ENCODE results near the gene SPRR4. TPM values are rescaled to one million over a fixed set of nuclear protein-coding genes. Genes with fewer than 3 reads are reported as not detected.

SPRR4 gene
- total RNA-seq, 2 experiments from 2014 or later = not detected

GRCh38 chr1:152996633-152997400 lies 26.4 kb downstream of the SPRR4 start:
- no peaks in the 10 kb centered on the region for H3K79me2 ChIP-seq (ENCODE audit: insufficient read depth, low read depth, low read length)
- CTCF ChIA-PET (ENCODE audit: unreplicated experiment) = no interaction called here

DNA sequence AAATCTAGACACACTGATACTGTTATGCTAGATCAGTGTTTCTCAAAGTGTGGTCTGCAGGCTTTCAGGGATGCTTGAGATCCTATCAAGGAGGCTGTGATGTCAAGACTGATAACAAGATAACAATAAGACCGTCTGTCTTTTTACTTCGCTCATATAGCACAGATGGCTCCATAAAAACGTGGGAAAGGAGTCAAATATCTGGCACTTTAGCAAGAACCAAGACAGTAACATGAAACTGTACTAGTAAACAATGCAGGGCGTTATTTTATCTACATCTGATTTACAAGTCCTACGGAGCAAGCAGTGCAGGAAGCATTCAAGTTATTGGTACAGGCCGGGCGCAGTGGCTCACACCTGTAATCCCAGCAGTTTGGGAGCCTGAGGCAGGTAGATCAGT lies 27.5 kb downstream of the SPRR4 start:
- CTCF ChIA-PET (ENCODE audit: unreplicated experiment) = no interaction called here
- POLR2A ChIA-PET = no interaction called here
- TF ChIP-seq CTCF (conservative IDR thresholded peaks at IDR 0.05; ENCODE audit: low read length) = no peak
- no peak for TF ChIP-seq EZH2phosphoT487 (IDR thresholded peaks at IDR 0.05; ENCODE audit: borderline replicate concordance, low read depth, low read length)
- no peak overlapping the region for H3K4me2 ChIP-seq (ENCODE audit: low read length)
- no peak overlapping the region for H2AFZ ChIP-seq (ENCODE audit: low read length)
- no peaks in the 10 kb centered on the region for H3K9me2 ChIP-seq (ENCODE audit: insufficient read depth, low read length)
- H3K4me3 ChIP-seq (ENCODE audit: low read depth, low read length, poor library complexity, severe bottlenecking) = no peak overlapping the region
- H3K79me2 ChIP-seq (ENCODE audit: insufficient read depth, low read depth, low read length) = no peaks in the 10 kb centered on the region
- no peaks in the 10 kb centered on the region for H4K20me1 ChIP-seq (ENCODE audit: insufficient read depth, low read length)
- intact Hi-C loops (cut with micrococcal nuclease; ENCODE audit: unreplicated experiment) = no loop called here
- no peaks in the 10 kb centered on the region for H3K36me3 ChIP-seq (ENCODE audit: insufficient read depth, low read length)
- H3K9me3 ChIP-seq (ENCODE audit: low read length) = no peaks in the 10 kb centered on the region
- BruUV-seq (replicated peaks) = no TSS peak
- DNase-seq (ENCODE audit: low spot score) = no peak
- no peaks in the 10 kb centered on the region for H3K4me1 ChIP-seq (ENCODE audit: insufficient read depth, low read length, poor library complexity, severe bottlenecking)
- H3K27ac ChIP-seq (ENCODE audit: low read depth, low read length, poor library complexity, severe bottlenecking) = no peak overlapping the region

More at GRCh38 chr1:152996633-152997400, 26.4 kb downstream of the SPRR4 start:
- Histone ChIP-seq H3K4me3 (ENCODE audit: low read depth, low read length, poor library complexity, severe bottlenecking) (no peak overlapping the region), H3K4me2 (ENCODE audit: low read length) (no peak overlapping the region), H3K9me2 (ENCODE audit: insufficient read depth, low read length) (no peaks in the 10 kb centered on the region), H3K36me3 (ENCODE audit: insufficient read depth, low read length) (no peaks in the 10 kb centered on the region), H2AFZ (ENCODE audit: low read length) (no peak overlapping the region), H3K9me3 (ENCODE audit: low read length) (no peaks in the 10 kb centered on the region), H3K4me1 (ENCODE audit: insufficient read depth, low read length, poor library complexity, severe bottlenecking) (no peaks in the 10 kb centered on the region), H4K20me1 (ENCODE audit: insufficient read depth, low read length) (no peaks in the 10 kb centered on the region), H3K27ac (ENCODE audit: low read depth, low read length, poor library complexity, severe bottlenecking) (no peak overlapping the region)
- intact Hi-C loops (cut with micrococcal nuclease; ENCODE audit: unreplicated experiment) = no loop called here
- TF ChIP-seq CTCF (conservative IDR thresholded peaks at IDR 0.05; ENCODE audit: low read length) = no peak
- TF ChIP-seq EZH2phosphoT487 (IDR thresholded peaks at IDR 0.05; ENCODE audit: borderline replicate concordance, low read depth, low read length) = no peak
- no peak for DNase-seq (ENCODE audit: low spot score)
- BruUV-seq (replicated peaks) = no TSS peak
- POLR2A ChIA-PET = interaction anchor here (0.7 kb wide), 1 partner anchor 890 kb away, joined by 3 read pairs; no protein-coding TSS in a partner anchor

DNA sequence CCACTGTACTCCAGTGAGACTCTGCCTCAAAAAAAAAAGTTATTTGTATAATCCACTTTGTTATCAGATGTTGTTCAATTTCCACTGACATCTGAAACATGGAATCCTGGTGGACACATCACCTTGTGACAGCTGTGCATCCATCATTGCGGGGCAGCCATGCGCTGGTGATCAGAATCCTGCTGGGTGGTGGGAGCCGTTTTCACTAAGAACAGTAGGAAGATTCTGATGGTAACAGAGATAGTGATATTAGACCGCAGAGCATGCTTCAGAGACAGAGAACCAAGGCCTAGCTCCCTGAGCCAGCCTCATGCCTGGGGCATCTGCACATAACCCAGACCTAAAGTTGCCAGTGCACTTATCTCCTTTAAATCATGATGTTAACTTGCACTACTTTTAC lies 28.0 kb downstream of the SPRR4 start:
- H3K4me2 ChIP-seq (ENCODE audit: low read length) = no peak overlapping the region
- no peak overlapping the region for H3K4me3 ChIP-seq (ENCODE audit: low read depth, low read length, poor library complexity, severe bottlenecking)
- no peak overlapping the region for H2AFZ ChIP-seq (ENCODE audit: low read length)
- TF ChIP-seq CTCF (conservative IDR thresholded peaks at IDR 0.05; ENCODE audit: low read length) (no peak), EZH2phosphoT487 (IDR thresholded peaks at IDR 0.05; ENCODE audit: borderline replicate concordance, low read depth, low read length) (no peak)
- no peaks in the 10 kb centered on the region for H3K36me3 ChIP-seq (ENCODE audit: insufficient read depth, low read length)
- ChIA-PET CTCF (ENCODE audit: unreplicated experiment) (no interaction called here), POLR2A (no interaction called here)
- H3K79me2 ChIP-seq (ENCODE audit: insufficient read depth, low read depth, low read length) = no peaks in the 10 kb centered on the region
- no peak overlapping the region for H3K27ac ChIP-seq (ENCODE audit: low read depth, low read length, poor library complexity, severe bottlenecking)
- no peak for DNase-seq (ENCODE audit: low spot score)
- no TSS peak for BruUV-seq (replicated peaks)
- no peaks in the 10 kb centered on the region for H4K20me1 ChIP-seq (ENCODE audit: insufficient read depth, low read length)
- intact Hi-C loops (cut with micrococcal nuclease; ENCODE audit: unreplicated experiment) = no loop called here
- no peaks in the 10 kb centered on the region for H3K9me2 ChIP-seq (ENCODE audit: insufficient read depth, low read length)
- H3K9me3 ChIP-seq (ENCODE audit: low read length) = no peaks in the 10 kb centered on the region
- no peaks in the 10 kb centered on the region for H3K4me1 ChIP-seq (ENCODE audit: insufficient read depth, low read length, poor library complexity, severe bottlenecking)
